ENCODE results near the gene OPHN1. TPM values are rescaled to one million over a fixed set of nuclear protein-coding genes. Genes with fewer than 3 reads are reported as not detected.

OPHN1 gene
- total RNA-seq, 4 donors from 2014 or later: 5.1 to 11.2 (median 8.0) TPM

GRCh38 chrX:68462653-68463052 is 29.4 kb upstream of the OPHN1 start:
- no peaks in the 10 kb centered on the region for H3K4me1 ChIP-seq
- intact Hi-C loops (cut with DNase I): loop anchor here (2.0 kb wide), 1 partner anchor 266 kb away; no protein-coding TSS in a partner anchor
- no peaks in the 10 kb centered on the region for H3K36me3 ChIP-seq
- no peak overlapping the region for H3K27ac ChIP-seq (replicated peaks in 1 of 4)
- no peak overlapping the region for H3K4me3 ChIP-seq
- H3K9me3 ChIP-seq: no peaks in the 10 kb centered on the region
- DNase-seq (ENCODE audit: extremely low spot score): no peak
- WGBS: 30% methylated on average over 8 of the region's 8 CpGs
- peak; percentile 44 to 61 (median 49) for TF ChIP-seq CTCF (IDR thresholded peaks at IDR 0.05)
- TF ChIP-seq POLR2A (IDR thresholded peaks at IDR 0.05; ENCODE audit: low read depth): no peak
- no peak for TF ChIP-seq POLR2AphosphoS5 (IDR thresholded peaks at IDR 0.05)
- no peak for TF ChIP-seq EP300 (IDR thresholded peaks at IDR 0.05)
- H3K27me3 ChIP-seq: no peaks in the 10 kb centered on the region

GRCh38 chrX:68462197-68462596 is 28.9 kb upstream of the OPHN1 start:
- H3K27me3 ChIP-seq: no peaks in the 10 kb centered on the region
- no peaks in the 10 kb centered on the region for H3K36me3 ChIP-seq
- no peak for DNase-seq (ENCODE audit: extremely low spot score)
- H3K4me1 ChIP-seq: no peaks in the 10 kb centered on the region
- intact Hi-C loops (cut with DNase I): loop anchor here (2.0 kb wide), 1 partner anchor 265 kb away; no protein-coding TSS in a partner anchor
- TF ChIP-seq EP300 (IDR thresholded peaks at IDR 0.05) (no peak), CTCF (IDR thresholded peaks at IDR 0.05) (no peak), POLR2A (IDR thresholded peaks at IDR 0.05; ENCODE audit: low read depth) (no peak), POLR2AphosphoS5 (IDR thresholded peaks at IDR 0.05) (no peak)
- no peak overlapping the region for H3K27ac ChIP-seq (replicated peaks in 1 of 4)
- 66% methylated on average over 8 of the region's 8 CpGs for WGBS
- H3K4me3 ChIP-seq: no peak overlapping the region
- no peaks in the 10 kb centered on the region for H3K9me3 ChIP-seq

GRCh38 chrX:68461576-68461975 is 28.3 kb upstream of the OPHN1 start:
- Histone ChIP-seq H3K4me1 (no peaks in the 10 kb centered on the region), H3K27me3 (no peaks in the 10 kb centered on the region), H3K9me3 (no peaks in the 10 kb centered on the region), H3K4me3 (no peak overlapping the region), H3K27ac (replicated peaks in 1 of 4) (no peak overlapping the region), H3K36me3 (no peaks in the 10 kb centered on the region)
- no peak for TF ChIP-seq POLR2AphosphoS5 (IDR thresholded peaks at IDR 0.05)
- TF ChIP-seq CTCF (IDR thresholded peaks at IDR 0.05): no peak
- TF ChIP-seq POLR2A (IDR thresholded peaks at IDR 0.05; ENCODE audit: low read depth): no peak
- TF ChIP-seq EP300 (IDR thresholded peaks at IDR 0.05): no peak
- DNase-seq (ENCODE audit: extremely low spot score): no peak
- intact Hi-C loops (cut with DNase I): no loop called here

- Histone ChIP-seq H3K9me3 (no peaks in the 10 kb centered on the region), H3K27ac (replicated peaks in 1 of 4) (no peak overlapping the region), H3K4me3 (no peak overlapping the region), H3K27me3 (no peaks in the 10 kb centered on the region), H3K4me1 (no peaks in the 10 kb centered on the region), H3K36me3 (no peaks in the 10 kb centered on the region)
- intact Hi-C loops (cut with DNase I): no loop called here
- no peak for DNase-seq (ENCODE audit: extremely low spot score)
- WGBS: 51% methylated on average over 6 of the region's 6 CpGs
- TF ChIP-seq POLR2A (IDR thresholded peaks at IDR 0.05; ENCODE audit: low read depth) (no peak), CTCF (IDR thresholded peaks at IDR 0.05) (no peak), POLR2AphosphoS5 (IDR thresholded peaks at IDR 0.05) (no peak), EP300 (IDR thresholded peaks at IDR 0.05) (no peak)
Measured at GRCh38 chrX:68461093-68461492, 27.8 kb upstream of the OPHN1 start.

- WGBS: 86% methylated on average over 4 of the region's 4 CpGs
- Histone ChIP-seq H3K4me1 (no peaks in the 10 kb centered on the region), H3K36me3 (no peaks in the 10 kb centered on the region), H3K9me3 (no peaks in the 10 kb centered on the region), H3K27me3 (no peaks in the 10 kb centered on the region), H3K4me3 (no peak overlapping the region), H3K27ac (replicated peaks in 1 of 4) (no peak overlapping the region)
- intact Hi-C loops (cut with DNase I): no loop called here
- no peak for TF ChIP-seq POLR2A (IDR thresholded peaks at IDR 0.05; ENCODE audit: low read depth)
- TF ChIP-seq CTCF (IDR thresholded peaks at IDR 0.05): no peak
- no peak for TF ChIP-seq EP300 (IDR thresholded peaks at IDR 0.05)
- TF ChIP-seq POLR2AphosphoS5 (IDR thresholded peaks at IDR 0.05): no peak
- DNase-seq (ENCODE audit: extremely low spot score): no peak
Measured at GRCh38 chrX:68455151-68455510, 21.8 kb upstream of the OPHN1 start.
